Measurements from ENCODE around the gene ZNF454.

The ZNF454 gene

GRCh38 chr5:178940569-178941360 lies at the start of gene ZNF454:
Gene ZNF454, plus strand, starts transcription at chr5:178941198. Its CDS starts 1,594 bp downstream, at chr5:178942792.
- DNase-seq: no peak

GRCh38 chr5:178895615-178896571 lies 45.1 kb upstream of the ZNF454 start, which contains the start of gene ZFP2:
Gene ZFP2, plus strand, starts transcription at chr5:178895913. Its CDS starts 35,401 bp downstream, at chr5:178931314.
- peak in 1 of 2 experiments; percentile 3 for DNase-seq

DNA sequence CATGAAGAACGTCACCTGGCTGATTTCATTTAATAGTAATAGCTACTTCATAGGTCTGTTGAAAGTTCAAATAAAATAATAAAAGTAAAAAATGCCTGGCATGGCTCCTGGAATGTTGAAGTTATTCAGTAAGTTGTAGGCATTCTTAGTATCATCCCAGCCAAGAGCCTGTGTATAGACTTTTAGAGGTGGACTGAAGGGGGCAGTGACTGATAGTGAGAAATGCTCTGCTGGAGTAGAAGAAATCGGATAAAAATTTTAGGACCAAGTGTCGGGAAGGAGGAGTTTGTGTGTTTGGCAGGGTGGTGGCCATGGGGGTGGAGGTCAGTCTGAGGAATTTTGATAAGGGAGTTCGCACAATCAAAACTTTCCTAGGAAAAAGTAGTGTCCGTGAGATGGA lies 41.7 kb upstream of the ZNF454 start:
- DNase-seq: no peak

DNA sequence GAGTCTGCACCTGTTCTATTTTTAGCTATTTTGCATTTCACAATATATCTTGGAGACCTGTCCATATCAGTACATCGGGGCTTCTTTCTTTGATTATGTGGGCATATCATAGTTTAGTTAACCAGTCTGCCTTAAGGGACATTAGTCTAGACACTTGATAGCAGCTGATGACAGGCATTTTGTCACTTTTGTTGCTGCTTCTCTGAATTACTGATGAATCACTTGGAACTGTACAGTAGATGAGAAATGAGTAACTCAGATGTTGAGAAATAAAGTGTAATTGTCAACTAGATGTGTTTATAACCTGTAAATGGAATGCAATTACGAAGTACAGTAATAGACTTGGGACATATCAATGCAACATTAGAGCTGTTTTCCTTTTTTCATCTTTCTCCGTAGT lies 38.1 kb upstream of the ZNF454 start:
- DNase-seq: no peak

- DNase-seq: no peak
Observed at GRCh38 chr5:178931846-178932760, 8.9 kb upstream of the ZNF454 start.

GRCh38 chr5:178941361-178941760 lies 363 bp downstream of the ZNF454 start:
- DNase-seq: no peak

GRCh38 chr5:178965465-178966055 lies 24.6 kb downstream of the ZNF454 start:
- no peak for DNase-seq

DNA sequence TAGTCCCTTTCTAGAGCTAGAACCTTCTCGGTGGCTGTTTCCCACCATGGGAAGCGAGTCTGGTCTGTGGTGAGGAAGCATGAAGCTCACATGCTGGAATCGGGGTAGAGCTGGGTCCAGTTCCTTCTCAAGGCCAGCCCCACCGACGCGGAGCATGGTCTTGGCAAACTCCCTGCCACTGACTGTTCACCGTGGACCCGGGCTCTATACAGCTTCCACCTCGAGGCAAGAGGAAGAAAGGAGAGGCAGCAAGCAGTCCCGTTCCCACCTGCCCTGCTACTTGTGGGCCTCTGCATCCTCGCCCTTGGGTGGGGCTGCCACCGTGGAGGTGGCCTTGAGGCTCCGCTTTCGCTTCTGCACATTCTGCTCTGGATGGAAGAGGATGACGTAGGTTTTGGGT lies 40.4 kb downstream of the ZNF454 start:
- DNase-seq: no peak

- DNase-seq: no peak
Observed at GRCh38 chr5:178982941-178983340, 41.9 kb downstream of the ZNF454 start.

GRCh38 chr5:178983728-178984127 lies 42.7 kb downstream of the ZNF454 start:
- DNase-seq: no peak

GRCh38 chr5:178984145-178985072 lies 43.4 kb downstream of the ZNF454 start:
- DNase-seq: no peak

- DNase-seq: no peak
Observed at GRCh38 chr5:178986326-178986960, 45.4 kb downstream of the ZNF454 start.

DNA sequence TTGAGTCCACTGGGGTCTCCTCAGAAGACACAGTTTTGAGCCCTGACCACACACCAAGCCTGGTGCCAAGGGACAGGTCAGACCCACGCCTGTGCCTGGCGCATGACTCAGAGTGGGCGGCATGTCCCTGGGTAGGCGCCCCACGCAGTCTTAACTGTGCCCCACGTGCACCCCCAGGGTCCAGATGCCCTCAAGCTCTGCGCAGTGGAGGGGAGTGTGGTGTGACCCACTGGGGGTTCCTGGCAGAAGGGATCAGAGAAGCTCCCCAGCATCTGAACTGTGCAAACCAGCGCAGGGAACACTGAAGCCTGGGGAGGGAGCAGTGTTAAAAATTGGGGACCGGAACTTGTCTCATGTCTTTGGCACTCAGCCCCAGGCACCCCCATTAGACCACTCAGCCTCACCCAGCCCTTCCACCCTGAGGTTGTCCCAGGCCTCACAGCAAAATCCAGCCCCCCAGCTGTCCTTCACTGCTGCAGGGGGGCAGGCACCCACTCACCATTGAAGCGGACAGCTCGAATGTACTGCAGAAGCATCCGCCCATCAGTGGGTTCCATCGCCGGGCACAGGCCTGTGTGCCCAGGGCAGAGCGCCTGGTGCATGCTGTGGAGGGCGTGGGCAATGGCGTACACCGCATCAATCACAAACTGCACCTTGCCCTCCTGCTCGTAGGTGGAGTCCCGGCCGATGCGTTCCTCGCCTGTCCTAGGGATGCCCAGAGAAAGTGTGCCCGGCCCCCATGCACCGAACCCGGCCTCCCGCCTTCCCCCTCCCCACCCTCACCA lies 47.6 kb downstream of the ZNF454 start:
- no peak for DNase-seq

DNA sequence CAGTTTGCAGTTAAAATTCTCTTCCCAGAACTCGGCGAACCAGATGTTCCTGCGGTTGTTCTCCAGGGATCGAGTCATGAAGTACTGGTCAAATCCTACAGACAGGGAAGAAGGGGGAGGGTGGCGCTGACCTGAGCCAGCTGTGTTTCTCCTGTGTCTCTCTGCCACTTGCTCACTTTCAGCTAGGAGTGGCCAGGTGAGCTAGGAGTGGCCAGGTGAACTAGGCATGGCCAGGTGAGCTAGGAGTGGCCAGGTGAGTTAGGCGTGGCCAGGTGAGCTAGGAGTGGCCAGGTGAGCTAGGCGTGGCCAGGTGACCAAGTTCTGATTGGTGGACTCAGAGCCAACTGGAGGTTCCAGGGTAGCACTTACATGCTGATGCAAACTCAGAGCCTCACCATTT lies 48.3 kb downstream of the ZNF454 start:
- DNase-seq: no peak

- no peak for DNase-seq
Observed at GRCh38 chr5:178990491-178990890, 49.5 kb downstream of the ZNF454 start.

GRCh38 chr5:178991190-178992145 lies 50.5 kb downstream of the ZNF454 start:
- no peak for DNase-seq

DNA sequence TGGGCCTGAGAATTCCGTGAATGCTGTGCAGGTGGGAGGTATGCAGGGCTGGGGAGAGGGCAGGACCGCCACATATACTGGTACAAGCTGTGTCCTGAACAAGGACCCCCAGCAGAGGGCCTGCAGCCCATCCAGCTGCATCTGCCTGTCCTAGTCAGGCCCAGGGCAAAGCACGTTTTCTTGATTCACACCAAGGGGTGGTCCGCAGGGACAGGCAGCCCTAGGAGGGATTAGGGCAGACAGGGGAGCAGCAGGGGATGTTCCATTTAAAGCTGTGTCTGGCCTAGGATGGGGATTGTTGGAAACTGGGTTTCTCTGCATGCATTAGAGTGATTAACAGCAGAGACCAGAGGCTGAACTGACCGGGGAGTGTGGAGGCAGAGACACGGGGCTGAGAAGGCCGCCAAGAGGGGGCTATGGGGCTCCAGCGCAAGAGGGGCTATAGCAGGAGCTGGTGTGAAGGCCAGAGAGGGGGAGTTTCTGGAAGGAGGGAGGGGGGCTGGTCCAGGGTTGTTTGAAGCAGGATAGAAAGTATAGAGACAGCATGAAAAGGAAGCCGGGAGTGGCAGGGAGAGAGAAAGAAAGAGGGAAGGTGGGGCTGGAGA lies 51.4 kb downstream of the ZNF454 start:
- no peak for DNase-seq

- DNase-seq: no peak
Observed at GRCh38 chr5:178993236-178993765, 52.3 kb downstream of the ZNF454 start.
